Keratinocyte (primary cell): ENCODE measurements around the gene TLK1. TPM values are rescaled to one million over a fixed set of nuclear protein-coding genes. Genes with fewer than 3 reads are reported as not detected.

Experiments
- DNase-seq: peaks from one replicate; pipeline ENCODE4 v3.0.0-alpha.2; 2011; ENCODE audit warnings: low read depth, missing footprints, low spot score
- FAIRE-seq: peaks from 2 replicates; lab custom pipeline; 2011; peaks lifted over from hg19 to GRCh38; lab: Jason Lieb, UNC
- H2AFZ ChIP-seq: 2 replicates; pipeline ENCODE4 v1.6.0; 2012; ENCODE audit warnings: low read length, control low read depth, inconsistent platforms; ENCODE audit not compliant: control insufficient read depth
- H3K27ac ChIP-seq: 2 replicates; pipeline ENCODE4 v1.5.1; 2011; ENCODE audit warnings: low read length; ENCODE audit not compliant: control insufficient read depth, insufficient read depth
- H3K27me3 ChIP-seq: 3 replicates; pipeline ENCODE4 v1.6.0; 2011; ENCODE audit warnings: low read length; ENCODE audit not compliant: control insufficient read depth, insufficient read depth; ENCODE audit errors: extremely low read depth
- H3K36me3 ChIP-seq, 2 experiments: 2 replicates in 1 of 2; 3 replicates in 1 of 2; pipeline ENCODE4 v1.5.1; 2011; ENCODE audit warnings: low read length in 2 of 2, mild to moderate bottlenecking in 1 of 2; ENCODE audit not compliant: control insufficient read depth in 2 of 2, insufficient read depth in 2 of 2; ENCODE audit errors: extremely low read depth in 1 of 2
- H3K4me1 ChIP-seq: 3 replicates; pipeline ENCODE4 v1.5.1; 2011; ENCODE audit warnings: low read length; ENCODE audit not compliant: control insufficient read depth, insufficient read depth; ENCODE audit errors: extremely low read depth
- H3K4me2 ChIP-seq: 3 replicates; pipeline ENCODE4 v1.6.0; 2011; ENCODE audit warnings: low read depth, low read length; ENCODE audit not compliant: control insufficient read depth, insufficient read depth; ENCODE audit errors: extremely low read depth
- H3K4me3 ChIP-seq, 3 experiments: fragments of 200-600 bp in 1 of 3; sonication (generic) in 1 of 3; 2 replicates in 2 of 3; 3 replicates in 1 of 3; pipeline ENCODE4 v1.5.1; 2011 to 2016; ENCODE audit warnings: low read length in 3 of 3, mild to moderate bottlenecking in 3 of 3, control low read depth in 2 of 3, inconsistent platforms in 1 of 3, low read depth in 1 of 3, mixed read lengths in 1 of 3, mixed run types in 1 of 3, moderate library complexity in 1 of 3; ENCODE audit not compliant: control insufficient read depth in 2 of 3, insufficient read depth in 2 of 3; ENCODE audit errors: extremely low read depth in 1 of 3
- H3K79me2 ChIP-seq: 2 replicates; pipeline ENCODE4 v1.6.0; 2012; ENCODE audit warnings: low read length; ENCODE audit not compliant: control insufficient read depth, insufficient read depth
- H3K9ac ChIP-seq: 3 replicates; pipeline ENCODE4 v1.6.0; 2011; ENCODE audit warnings: low read length; ENCODE audit not compliant: control insufficient read depth, insufficient read depth; ENCODE audit errors: extremely low read depth
- H3K9me1 ChIP-seq: 3 replicates; pipeline ENCODE4 v1.6.0; 2011; ENCODE audit warnings: low read length; ENCODE audit not compliant: control insufficient read depth, insufficient read depth; ENCODE audit errors: extremely low read depth
- H3K9me3 ChIP-seq: 2 replicates; pipeline ENCODE4 v1.5.1; 2012; ENCODE audit warnings: low read depth, low read length; ENCODE audit not compliant: control insufficient read depth
- H4K20me1 ChIP-seq: 3 replicates; pipeline ENCODE4 v1.6.0; 2011; ENCODE audit warnings: low read length; ENCODE audit not compliant: control insufficient read depth, insufficient read depth; ENCODE audit errors: extremely low read depth
- EZH2 ChIP-seq: IDR thresholded peaks from one replicate; pipeline ENCODE4 v1.6.1; 2012; ENCODE audit warnings: inconsistent platforms, mild to moderate bottlenecking, low read length, moderate library complexity
- dilution Hi-C: fragments of 300-500 bp; cut with MboI; formaldehyde crosslinking; loops from one replicate; pipeline ENCODE4 v1.7.0; 2020; ENCODE audit warnings: low sequenced_read_pairs; ENCODE audit not compliant: extremely low pct_ligation_motif_present
- polyA plus RNA-seq, 5 experiments: library from polyadenylated mRNA; depleted of rRNA in 3 of 5; stranded (reverse) in 3 of 5; stranded (forward) in 1 of 5; unstranded in 1 of 5; fragments of >200 nt; gene quantifications; 1 replicate in 1 of 5; 2 replicates in 3 of 5; 3 replicates in 1 of 5; pipeline versions ENCODE4 v1.2.1 to v1.2.3, GENCODE V29; 2011 to 2012; ENCODE audit warnings: missing spikeins in 2 of 5, low read depth in 1 of 5, low replicate concordance in 1 of 5
- TF ChIP-seq, protein P1 (sequence below), 3 experiments: IDR thresholded peaks in 1 of 3; conservative IDR thresholded peaks in 1 of 3; optimal IDR thresholded peaks in 1 of 3; 2 replicates in 2 of 3; 3 replicates in 1 of 3; pipeline versions ENCODE3 to v1.5.1; 2011; ENCODE audit warnings: low read length in 3 of 3, mild to moderate bottlenecking in 3 of 3, moderate library complexity in 2 of 3, control low read depth in 1 of 3, inconsistent platforms in 1 of 3; ENCODE audit not compliant: insufficient read depth in 2 of 3; ENCODE audit errors: extremely low read depth in 1 of 3

The TLK1 gene
- polyA plus RNA-seq, 1 donor (not counting 4 experiments of a cell fraction or from before 2014, with no cell fraction given), result 14.7 TPM

- no peak overlapping the region for H3K4me3 ChIP-seq
- no peak overlapping the region for H3K4me2 ChIP-seq
- FAIRE-seq (no peak), DNase-seq (no peak)
- TF ChIP-seq, protein P1, sequence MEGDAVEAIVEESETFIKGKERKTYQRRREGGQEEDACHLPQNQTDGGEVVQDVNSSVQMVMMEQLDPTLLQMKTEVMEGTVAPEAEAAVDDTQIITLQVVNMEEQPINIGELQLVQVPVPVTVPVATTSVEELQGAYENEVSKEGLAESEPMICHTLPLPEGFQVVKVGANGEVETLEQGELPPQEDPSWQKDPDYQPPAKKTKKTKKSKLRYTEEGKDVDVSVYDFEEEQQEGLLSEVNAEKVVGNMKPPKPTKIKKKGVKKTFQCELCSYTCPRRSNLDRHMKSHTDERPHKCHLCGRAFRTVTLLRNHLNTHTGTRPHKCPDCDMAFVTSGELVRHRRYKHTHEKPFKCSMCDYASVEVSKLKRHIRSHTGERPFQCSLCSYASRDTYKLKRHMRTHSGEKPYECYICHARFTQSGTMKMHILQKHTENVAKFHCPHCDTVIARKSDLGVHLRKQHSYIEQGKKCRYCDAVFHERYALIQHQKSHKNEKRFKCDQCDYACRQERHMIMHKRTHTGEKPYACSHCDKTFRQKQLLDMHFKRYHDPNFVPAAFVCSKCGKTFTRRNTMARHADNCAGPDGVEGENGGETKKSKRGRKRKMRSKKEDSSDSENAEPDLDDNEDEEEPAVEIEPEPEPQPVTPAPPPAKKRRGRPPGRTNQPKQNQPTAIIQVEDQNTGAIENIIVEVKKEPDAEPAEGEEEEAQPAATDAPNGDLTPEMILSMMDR (optimal IDR thresholded peaks at IDR 0.05 in 1 of 3, IDR thresholded peaks at IDR 0.05 in 1 of 3, conservative IDR thresholded peaks at IDR 0.05 in 1 of 3; ENCODE audit: extremely low read depth in 1 of 3, insufficient read depth in 2 of 3, low read length in 3 of 3), result no peak
- no peak for TF ChIP-seq EZH2
- H3K9me3 ChIP-seq, result no peaks in the 10 kb centered on the region
- H4K20me1 ChIP-seq, result peaks cover 7% of the 10 kb centered on the region
- H2AFZ ChIP-seq, result no peak overlapping the region
- peaks cover 94% of the 10 kb centered on the region for H3K79me2 ChIP-seq
- H3K27me3 ChIP-seq, result no peaks in the 10 kb centered on the region
- no peak overlapping the region for H3K9ac ChIP-seq
- H3K9me1 ChIP-seq, result no peaks in the 10 kb centered on the region
- H3K4me1 ChIP-seq, result no peaks in the 10 kb centered on the region
- dilution Hi-C loops, result no loop called here
- H3K27ac ChIP-seq, result no peak overlapping the region
- no peaks in the 10 kb centered on the region for H3K36me3 ChIP-seq
Measured at GRCh38 chr2:171128461-171128860, 32.2 kb downstream of the TLK1 start.

GRCh38 chr2:171124541-171124940 lies 36.2 kb downstream of the TLK1 start:
- no peaks in the 10 kb centered on the region for H3K9me3 ChIP-seq
- no peaks in the 10 kb centered on the region for H3K27me3 ChIP-seq
- H3K9me1 ChIP-seq, result no peaks in the 10 kb centered on the region
- H4K20me1 ChIP-seq, result no peaks in the 10 kb centered on the region
- no peaks in the 10 kb centered on the region for H3K36me3 ChIP-seq
- DNase-seq (no peak), FAIRE-seq (peak; percentile 64)
- TF ChIP-seq EZH2, result no peak
- TF ChIP-seq, protein P1 (optimal IDR thresholded peaks at IDR 0.05 in 1 of 3, IDR thresholded peaks at IDR 0.05 in 1 of 3, conservative IDR thresholded peaks at IDR 0.05 in 1 of 3; ENCODE audit: extremely low read depth in 1 of 3, insufficient read depth in 2 of 3, low read length in 3 of 3), result no peak
- H3K79me2 ChIP-seq, result peaks cover 92% of the 10 kb centered on the region
- no peak overlapping the region for H3K4me3 ChIP-seq
- H3K27ac ChIP-seq, result no peak overlapping the region
- H3K4me1 ChIP-seq, result no peaks in the 10 kb centered on the region
- dilution Hi-C loops, result no loop called here
- no peak overlapping the region for H2AFZ ChIP-seq
- no peak overlapping the region for H3K9ac ChIP-seq
- no peak overlapping the region for H3K4me2 ChIP-seq
